Activated T-cell treated with anti-CD3 and anti-CD28 coated beads, Interleukin-2, amount 50 U/mL, for 72 hours (primary cell): Measurements from ENCODE around the gene TMEM229A. TPM values are rescaled to one million over a fixed set of nuclear protein-coding genes. Genes with fewer than 3 reads are reported as not detected.
"Not testable (repeated sequence)": the region's sequence is repeated elsewhere in the genome, so short reads cannot be mapped to it uniquely, and the experiment has no call there.

ENCODE experiments used
- ATAC-seq, 2 donors: fragments of 150-1000 bp; cut with Tn5 transposase; replicated peaks in 1 of 2; 2 replicates each; pipeline ENCODE4 v1.10.0; 2021; ENCODE audit warnings: moderate library complexity in 2 of 2, mild to moderate bottlenecking in 1 of 2
- DNase-seq, 2 donors: peaks; one replicate each; pipeline ENCODE4 v3.0.0; 2021 to 2022; ENCODE audit warnings: mixed read lengths in 1 of 2
- H3K27ac Mint-ChIP-seq: one replicate; pipeline ENCODE4 v1.8.0; 2022; ENCODE audit warnings: mild to moderate bottlenecking, moderate library complexity, mixed read lengths
- H3K27me3 Mint-ChIP-seq: one replicate; pipeline ENCODE4 v1.8.0; 2022; ENCODE audit warnings: low read depth, mixed read lengths
- H3K36me3 Mint-ChIP-seq, 2 donors: one replicate each; pipeline ENCODE4 v1.8.0; 2022; ENCODE audit warnings: mixed read lengths in 2 of 2, mild to moderate bottlenecking in 1 of 2; ENCODE audit not compliant: insufficient read depth in 2 of 2
- H3K4me1 Mint-ChIP-seq: one replicate; pipeline ENCODE4 v1.8.0; 2022; ENCODE audit warnings: low read depth, mixed read lengths
- H3K4me3 Mint-ChIP-seq, 2 donors: one replicate each; pipeline ENCODE4 v1.8.0; 2022; ENCODE audit warnings: mild to moderate bottlenecking in 2 of 2, mixed read lengths in 2 of 2, moderate library complexity in 2 of 2
- H3K9me3 Mint-ChIP-seq, 2 donors: one replicate each; pipeline ENCODE4 v1.8.0; 2022; ENCODE audit warnings: mixed read lengths in 2 of 2
- total RNA-seq, 2 donors: library from RNA; stranded (reverse); gene quantifications; one replicate each; pipeline ENCODE4 v1.2.3, GENCODE V29; 2022

The TMEM229A gene
- total RNA-seq = not detected

DNA sequence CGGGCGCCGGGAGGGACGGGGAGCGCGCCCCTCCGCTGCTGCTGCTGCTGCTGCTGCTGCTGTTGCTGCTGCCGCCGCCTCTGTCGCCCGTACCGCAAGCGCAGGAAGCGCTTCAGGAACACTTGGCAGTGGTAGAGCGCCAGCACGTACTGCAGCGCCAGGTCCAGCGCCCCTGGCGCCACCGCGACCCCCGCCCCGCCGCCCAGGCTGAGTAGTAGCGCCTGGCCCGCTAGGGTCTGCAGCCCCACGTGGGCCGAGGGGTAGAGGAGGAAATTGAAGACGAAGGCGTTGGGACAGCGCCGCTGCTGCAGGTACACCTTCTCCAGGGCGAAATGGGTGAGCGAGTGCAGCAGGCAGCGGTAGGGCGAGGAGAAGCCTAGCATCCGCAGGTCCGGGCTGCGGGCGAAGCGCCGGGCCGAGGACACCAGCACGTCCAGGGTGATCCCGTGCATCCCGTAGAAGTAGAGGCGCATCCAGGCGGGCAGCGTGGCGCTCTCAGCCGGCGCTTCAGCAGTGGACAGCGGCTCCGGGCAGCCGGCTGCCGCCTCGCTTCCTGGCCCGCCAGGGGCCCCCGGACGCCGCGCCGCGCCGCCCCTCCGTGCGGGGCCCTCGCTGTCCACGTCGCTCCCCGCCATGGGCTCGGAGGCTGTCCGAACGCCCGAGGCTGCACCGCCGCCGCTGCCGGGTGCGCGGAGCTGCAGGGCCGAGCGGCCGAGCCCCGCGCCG is at the start of gene TMEM229A:
TMEM229A (minus strand) TSS at position 699 of the 726 bp plus-strand sequence; CDS start at position 635, 64 bp downstream.
- ATAC-seq = peak; percentile 58 to 61
- H3K27me3 Mint-ChIP-seq = peaks cover 61% of the 10 kb centered on the region

DNA sequence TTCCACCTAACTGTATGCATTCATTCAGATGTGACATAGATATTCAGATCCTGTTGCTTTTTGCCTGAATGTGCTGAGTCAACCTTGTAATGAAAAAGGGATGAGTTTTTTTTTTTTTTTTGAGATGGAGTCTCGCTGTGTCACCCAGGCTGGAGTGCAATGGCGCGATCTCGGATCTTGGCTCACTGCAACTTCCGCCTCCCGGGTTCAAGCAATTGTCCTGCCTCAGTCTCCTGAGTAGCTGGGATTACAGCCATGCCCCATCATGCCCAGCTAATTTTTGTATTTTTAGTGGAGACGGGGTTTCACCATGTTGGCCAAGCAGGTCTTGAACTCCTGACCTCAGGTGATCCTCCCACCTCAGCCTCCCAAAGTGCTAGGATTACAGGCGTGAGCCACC is 49.4 kb upstream of the TMEM229A start:
- H3K4me3 Mint-ChIP-seq, ATAC-seq, H3K27me3 Mint-ChIP-seq, H3K4me1 Mint-ChIP-seq, DNase-seq, H3K27ac Mint-ChIP-seq, H3K36me3 Mint-ChIP-seq, H3K9me3 Mint-ChIP-seq: not testable (repeated sequence)

More for the DNA sequence above, at the start of gene TMEM229A:
- Mint-ChIP-seq H3K27ac (no peak within 1 kb of the TSS), H3K4me1 (peaks cover 9% of the 10 kb centered on the region), H3K36me3 (no peaks in the 10 kb centered on the region), H3K4me3 (peak within 1 kb of the TSS; percentile 73 to 77), H3K9me3 (no peaks in the 10 kb centered on the region)
- peak; percentile 6 to 11 for DNase-seq

DNA sequence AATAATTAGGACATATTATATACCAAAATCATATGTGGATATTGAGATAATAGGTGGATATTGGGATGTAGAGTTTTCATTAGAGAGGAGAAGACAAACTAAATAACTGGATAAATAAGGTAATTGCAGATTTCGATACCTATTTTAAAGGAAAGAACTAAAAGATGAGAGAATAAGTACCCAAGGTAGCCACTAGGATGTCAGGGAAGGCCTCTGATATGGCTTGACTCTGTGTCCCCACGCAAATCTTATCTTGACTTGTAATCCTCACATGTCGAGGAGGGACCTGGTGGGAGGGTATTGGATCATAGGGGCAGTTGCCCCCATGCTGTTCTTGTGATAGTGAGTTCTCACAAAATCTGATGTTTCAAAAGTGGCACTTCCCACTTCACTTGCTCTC is 44.7 kb upstream of the TMEM229A start:
- Mint-ChIP-seq H3K36me3 (no peaks in the 10 kb centered on the region), H3K27ac (no peak overlapping the region), H3K9me3 (no peaks in the 10 kb centered on the region), H3K4me1 (no peaks in the 10 kb centered on the region), H3K4me3 (no peak overlapping the region), H3K27me3 (no peaks in the 10 kb centered on the region)
- no peak for ATAC-seq
- no peak for DNase-seq

DNA sequence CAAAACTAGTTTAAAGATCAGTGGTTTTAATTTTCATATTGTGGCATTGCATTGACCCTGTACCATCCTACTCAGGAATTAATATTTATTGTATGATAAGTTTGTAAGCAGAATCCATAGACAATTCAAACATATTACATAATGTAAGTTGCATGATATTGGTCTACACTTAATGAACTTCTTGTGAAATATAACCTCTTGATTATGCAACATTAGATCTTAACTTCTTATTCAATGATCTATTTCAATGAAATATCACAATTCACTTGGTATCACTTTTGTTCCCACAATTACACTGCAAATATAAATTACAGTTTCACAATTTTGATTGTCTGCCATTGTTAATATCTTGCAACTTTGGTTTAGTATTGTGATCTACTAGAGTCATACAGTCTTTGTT is 44.0 kb upstream of the TMEM229A start:
- Mint-ChIP-seq H3K4me3 (no peak overlapping the region), H3K9me3 (no peaks in the 10 kb centered on the region), H3K27me3 (no peaks in the 10 kb centered on the region), H3K4me1 (no peaks in the 10 kb centered on the region), H3K27ac (no peak overlapping the region), H3K36me3 (no peaks in the 10 kb centered on the region)
- ATAC-seq (no peak), DNase-seq (no peak)

DNA sequence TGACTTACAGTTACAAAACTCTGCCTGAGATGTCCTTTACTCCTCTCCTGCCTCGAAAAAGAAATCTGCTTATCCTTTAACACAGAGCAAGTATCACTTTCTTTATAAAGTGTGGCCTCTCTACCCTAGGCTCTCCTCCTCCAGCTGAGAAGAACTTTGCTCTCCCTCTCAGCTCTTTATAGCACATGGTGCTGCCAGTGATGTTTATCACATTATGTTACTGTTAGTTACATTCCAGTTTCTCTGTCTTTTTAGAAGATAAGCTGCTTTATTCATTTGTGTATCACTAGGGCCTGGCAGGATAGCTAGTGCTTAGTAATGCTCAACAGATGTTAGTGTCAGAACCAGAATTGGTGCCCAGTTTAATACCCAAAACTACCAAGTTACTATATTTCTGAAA is 41.1 kb upstream of the TMEM229A start:
- Mint-ChIP-seq H3K36me3 (no peaks in the 10 kb centered on the region), H3K27me3 (no peaks in the 10 kb centered on the region), H3K4me1 (no peaks in the 10 kb centered on the region), H3K9me3 (peaks cover 0 to 2% of the 10 kb centered on the region in 2 donors), H3K27ac (no peak overlapping the region), H3K4me3 (no peak overlapping the region)
- ATAC-seq (no peak), DNase-seq (no peak)

DNA sequence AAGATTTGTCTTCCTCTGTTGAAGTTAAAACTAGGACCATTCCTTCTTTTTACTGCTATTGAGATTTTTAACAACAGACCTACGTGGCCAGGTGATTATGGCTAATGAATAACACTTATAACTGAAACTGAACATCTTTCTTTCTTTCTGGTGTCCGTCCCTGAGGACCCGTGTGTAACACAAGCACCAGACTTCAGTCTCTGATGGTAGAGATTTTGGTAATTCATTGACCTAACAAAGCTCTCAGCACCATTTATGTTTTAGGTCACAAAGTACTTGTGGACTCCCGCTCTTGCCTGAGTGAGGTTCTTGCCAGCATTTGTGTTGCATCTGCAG is 40.4 kb upstream of the TMEM229A start:
- Mint-ChIP-seq H3K36me3 (no peaks in the 10 kb centered on the region), H3K9me3 (peaks cover 0 to 2% of the 10 kb centered on the region in 2 donors), H3K4me1 (no peaks in the 10 kb centered on the region), H3K27ac (no peak overlapping the region), H3K4me3 (no peak overlapping the region), H3K27me3 (no peaks in the 10 kb centered on the region)
- ATAC-seq (no peak), DNase-seq (no peak)

DNA sequence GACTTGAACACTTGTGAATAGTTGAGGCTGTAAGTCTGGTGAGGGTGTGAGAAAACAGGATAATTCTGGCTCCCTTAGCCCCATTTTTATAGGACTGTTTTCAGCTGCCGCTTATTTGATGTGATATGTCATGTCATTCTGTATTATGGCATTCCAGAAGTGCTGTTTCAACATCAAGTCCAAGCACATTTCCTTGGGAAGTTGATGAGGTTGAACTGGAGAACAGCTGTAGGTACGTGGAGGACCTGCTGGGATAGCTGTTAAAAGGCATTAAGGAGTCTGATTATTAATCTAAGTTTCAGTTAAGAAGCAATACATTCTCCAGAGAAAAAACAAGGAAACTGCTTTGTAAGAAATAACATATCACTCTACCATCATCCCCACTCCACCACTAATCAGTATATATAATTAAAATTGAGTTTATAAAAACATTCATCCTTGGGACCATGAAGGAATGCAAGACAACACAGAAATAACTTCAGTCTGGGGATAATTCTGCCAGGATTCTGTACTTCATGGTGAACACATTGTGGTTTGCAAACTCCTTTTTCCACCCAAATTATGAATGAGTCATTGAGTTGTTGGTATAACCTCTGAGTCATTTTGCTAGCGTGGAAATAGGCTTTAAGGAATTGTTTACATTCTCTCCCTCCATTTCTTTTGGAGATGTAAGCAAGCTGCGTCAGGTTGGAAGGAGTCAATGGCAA is 39.9 kb upstream of the TMEM229A start:
- no peak overlapping the region for H3K27ac Mint-ChIP-seq
- peaks cover 0 to 4% of the 10 kb centered on the region in 2 donors for H3K9me3 Mint-ChIP-seq
- no peak overlapping the region for H3K4me3 Mint-ChIP-seq
- no peaks in the 10 kb centered on the region for H3K4me1 Mint-ChIP-seq
- DNase-seq = no peak
- no peaks in the 10 kb centered on the region for H3K27me3 Mint-ChIP-seq
- no peaks in the 10 kb centered on the region for H3K36me3 Mint-ChIP-seq
- ATAC-seq = no peak

DNA sequence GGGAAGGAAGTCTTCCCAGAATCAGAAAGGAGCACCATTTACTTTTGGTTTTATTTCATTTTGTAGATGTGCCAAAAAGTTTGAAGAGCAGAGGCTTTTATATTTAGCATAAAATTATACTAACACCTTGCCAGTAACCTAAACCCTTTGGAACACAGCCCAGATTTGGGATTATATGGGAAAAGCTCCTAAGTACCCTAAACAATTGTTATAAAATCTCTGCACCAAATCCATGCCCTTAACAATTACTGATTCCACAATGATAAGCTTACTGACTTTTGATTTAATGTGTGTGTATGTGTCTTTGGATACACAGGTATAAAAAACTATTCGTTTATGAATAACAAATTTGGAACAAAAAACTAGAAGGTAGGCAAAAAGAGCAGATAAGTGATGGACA is 39.0 kb upstream of the TMEM229A start:
- no peak for DNase-seq
- Mint-ChIP-seq H3K27me3 (no peaks in the 10 kb centered on the region), H3K27ac (no peak overlapping the region), H3K36me3 (no peaks in the 10 kb centered on the region), H3K4me1 (no peaks in the 10 kb centered on the region), H3K4me3 (no peak overlapping the region), H3K9me3 (peaks cover 0 to 6% of the 10 kb centered on the region in 2 donors)
- no peak for ATAC-seq

DNA sequence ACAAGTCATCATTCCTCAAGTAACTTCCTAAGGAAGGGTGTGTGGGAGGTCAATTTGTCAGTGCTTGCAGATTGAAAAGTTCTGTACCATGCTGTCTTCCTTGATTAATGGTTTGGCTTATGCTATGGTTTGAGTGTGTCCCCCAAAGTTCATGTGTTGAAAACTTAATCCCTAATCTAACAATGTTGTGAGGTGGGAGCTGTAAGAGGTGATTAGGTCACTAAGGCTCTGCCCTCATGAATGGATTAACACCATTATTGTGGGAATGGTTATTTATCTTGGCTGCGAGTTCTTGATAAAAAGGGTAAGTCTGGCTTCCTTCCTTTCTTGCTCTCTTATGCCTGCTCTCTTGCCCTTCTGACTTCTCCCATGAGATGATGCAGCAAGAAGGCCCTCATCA is 29.3 kb upstream of the TMEM229A start:
- ATAC-seq (no peak), DNase-seq (no peak)
- Mint-ChIP-seq H3K36me3 (no peaks in the 10 kb centered on the region), H3K4me1 (no peaks in the 10 kb centered on the region), H3K27ac (no peak overlapping the region), H3K27me3 (no peaks in the 10 kb centered on the region), H3K9me3 (peaks cover 0 to 2% of the 10 kb centered on the region in 2 donors), H3K4me3 (no peak overlapping the region)

DNA sequence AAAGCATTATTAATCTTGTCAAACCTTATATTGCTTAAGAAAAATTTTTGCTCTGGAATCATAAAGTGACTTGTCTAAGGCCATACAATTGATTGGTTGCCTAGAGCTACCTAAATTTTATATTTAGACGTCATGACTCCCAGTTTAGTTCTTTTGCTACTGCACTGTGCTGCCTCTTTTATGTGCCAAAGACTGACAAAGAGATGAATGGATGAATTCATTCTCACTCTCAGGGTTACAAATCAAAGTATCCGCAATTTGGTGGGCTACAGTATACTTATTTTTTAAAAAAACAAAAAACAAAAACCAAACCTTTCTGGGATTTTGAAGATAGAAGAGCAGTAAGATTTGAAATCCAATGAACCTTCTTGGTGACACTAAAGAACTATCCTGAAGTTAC is 27.7 kb upstream of the TMEM229A start:
- Mint-ChIP-seq H3K4me3 (no peak overlapping the region), H3K36me3 (no peaks in the 10 kb centered on the region), H3K27ac (no peak overlapping the region), H3K4me1 (no peaks in the 10 kb centered on the region), H3K9me3 (peaks cover 0 to 2% of the 10 kb centered on the region in 2 donors), H3K27me3 (no peaks in the 10 kb centered on the region)
- ATAC-seq (no peak), DNase-seq (no peak)

DNA sequence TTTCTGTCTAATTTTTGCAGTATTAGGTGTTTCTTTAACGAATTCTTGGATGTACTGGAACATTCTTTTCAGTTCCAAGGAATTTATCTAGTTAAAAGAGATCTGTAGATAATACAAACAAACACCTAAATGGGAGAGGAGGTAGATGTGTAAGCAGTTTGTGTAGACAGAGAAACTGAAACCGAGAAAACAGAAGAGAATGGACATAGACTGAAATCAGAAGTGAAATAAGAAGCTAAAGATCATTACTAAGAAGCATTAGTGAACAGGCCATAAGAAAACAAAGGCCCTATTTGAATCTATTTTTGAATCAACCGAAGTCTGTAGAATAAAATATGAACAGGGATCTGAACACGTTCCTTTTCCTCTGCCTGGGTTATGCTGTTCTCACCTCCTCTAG is 26.5 kb upstream of the TMEM229A start:
- Mint-ChIP-seq H3K27ac (no peak overlapping the region), H3K36me3 (no peaks in the 10 kb centered on the region), H3K4me1 (no peaks in the 10 kb centered on the region), H3K27me3 (no peaks in the 10 kb centered on the region), H3K9me3 (no peaks in the 10 kb centered on the region), H3K4me3 (no peak overlapping the region)
- DNase-seq (no peak), ATAC-seq (no peak)

DNA sequence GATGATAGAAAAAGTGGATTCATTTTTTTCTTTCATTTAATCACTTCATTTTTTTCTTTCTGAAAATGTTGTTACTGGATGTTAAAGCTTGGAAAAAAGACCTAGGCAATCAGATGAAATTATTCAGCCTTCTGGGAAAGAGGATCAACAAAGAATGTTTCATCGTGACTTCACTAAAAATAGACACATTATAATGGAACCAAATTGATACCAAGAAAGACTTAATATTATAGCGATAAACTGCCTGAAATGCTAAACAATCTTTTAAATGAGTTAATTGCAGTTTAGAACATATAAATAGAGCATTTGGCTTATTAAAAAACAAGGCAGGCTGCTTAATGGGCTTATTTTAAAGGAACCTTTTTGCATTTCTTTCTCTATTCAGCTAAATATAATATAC is 25.6 kb upstream of the TMEM229A start:
- no peaks in the 10 kb centered on the region for H3K36me3 Mint-ChIP-seq
- no peak overlapping the region for H3K27ac Mint-ChIP-seq
- ATAC-seq = no peak
- no peaks in the 10 kb centered on the region for H3K4me1 Mint-ChIP-seq
- H3K4me3 Mint-ChIP-seq = no peak overlapping the region
- H3K27me3 Mint-ChIP-seq = no peaks in the 10 kb centered on the region
- H3K9me3 Mint-ChIP-seq = no peaks in the 10 kb centered on the region
- no peak for DNase-seq

DNA sequence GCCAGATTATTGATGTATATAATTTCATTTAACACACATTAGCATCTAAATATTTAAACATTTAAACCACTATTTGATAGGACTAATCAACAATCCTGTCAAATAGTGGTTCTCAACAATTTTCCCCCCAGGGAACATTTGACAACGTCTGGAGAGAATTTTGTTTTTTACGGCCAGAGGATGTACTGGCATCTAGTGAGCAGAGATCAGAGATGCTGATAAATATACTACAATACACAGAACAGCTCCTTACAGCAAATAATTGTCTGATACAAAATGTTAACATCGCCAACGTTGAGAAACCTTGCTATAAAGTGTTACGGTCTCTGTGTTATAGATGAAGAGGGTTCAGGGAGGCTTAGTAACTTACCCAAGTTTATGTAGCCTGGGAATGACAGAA is 25.0 kb upstream of the TMEM229A start:
- no peaks in the 10 kb centered on the region for H3K36me3 Mint-ChIP-seq

DNA sequence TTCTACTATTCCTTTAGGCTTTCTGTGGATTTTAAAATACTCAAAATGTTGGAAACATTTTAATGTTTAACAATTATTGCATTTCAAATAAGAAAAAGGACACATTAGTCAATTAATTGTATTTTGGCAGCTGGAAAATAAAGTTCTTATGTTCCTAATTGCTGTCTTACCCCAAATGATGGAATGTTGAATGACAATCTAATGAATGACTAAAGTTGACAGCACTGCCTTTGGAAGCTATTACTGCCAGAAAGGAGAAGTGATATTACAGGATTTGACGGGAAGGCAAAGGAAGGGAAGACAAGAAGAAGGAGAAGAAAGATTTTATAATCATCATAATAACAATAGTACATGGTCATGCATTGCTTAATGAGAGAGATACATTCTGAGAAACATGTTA is 23.4 kb upstream of the TMEM229A start:
- H3K27ac Mint-ChIP-seq = no peak overlapping the region
- H3K36me3 Mint-ChIP-seq = no peaks in the 10 kb centered on the region
- H3K9me3 Mint-ChIP-seq = no peaks in the 10 kb centered on the region
- no peak for ATAC-seq
- DNase-seq = no peak
- no peak overlapping the region for H3K4me3 Mint-ChIP-seq
- H3K4me1 Mint-ChIP-seq = no peaks in the 10 kb centered on the region
- no peaks in the 10 kb centered on the region for H3K27me3 Mint-ChIP-seq

More for the DNA sequence above, 25.0 kb upstream of the TMEM229A start:
- Mint-ChIP-seq H3K9me3 (no peaks in the 10 kb centered on the region), H3K4me3 (no peak overlapping the region), H3K27me3 (no peaks in the 10 kb centered on the region), H3K27ac (no peak overlapping the region), H3K4me1 (no peaks in the 10 kb centered on the region)
- DNase-seq (no peak), ATAC-seq (no peak)
